UCSD-AML1 (cell line): ENCODE measurements around the gene GIMAP8.

Source experiments
- DNase-seq: peaks from one replicate; lab custom pipeline; 2025; ENCODE audit not compliant: unreplicated experiment; lab: John Stamatoyannopoulos, UW

Gene GIMAP8

GRCh38 chr7:150450491-150451001 lies at the start of gene GIMAP8:
Gene GIMAP8 (plus strand): TSS chr7:150450630. CDS start chr7:150466699, 16,069 bp downstream.
- peak; percentile 54 for DNase-seq

GRCh38 chr7:150400788-150401423 lies 49.5 kb upstream of the GIMAP8 start:
- no peak for DNase-seq

GRCh38 chr7:150401424-150401790 lies 49.0 kb upstream of the GIMAP8 start:
- DNase-seq = no peak

- no peak for DNase-seq
Observed at GRCh38 chr7:150401861-150402631, 48.4 kb upstream of the GIMAP8 start.

GRCh38 chr7:150402671-150403321 lies 47.6 kb upstream of the GIMAP8 start:
- DNase-seq = no peak

- DNase-seq = no peak
Observed at GRCh38 chr7:150403376-150404171, 46.9 kb upstream of the GIMAP8 start.

GRCh38 chr7:150404172-150404804 lies 46.1 kb upstream of the GIMAP8 start:
- DNase-seq = no peak

GRCh38 chr7:150404805-150405583 lies 45.4 kb upstream of the GIMAP8 start:
- peak; percentile 83 for DNase-seq

GRCh38 chr7:150405584-150406311 lies 44.7 kb upstream of the GIMAP8 start:
- no peak for DNase-seq

GRCh38 chr7:150406312-150406566 lies 44.2 kb upstream of the GIMAP8 start:
- DNase-seq = no peak

- DNase-seq = no peak
Observed at GRCh38 chr7:150406567-150407421, 43.6 kb upstream of the GIMAP8 start.

GRCh38 chr7:150407588-150408392 lies 42.6 kb upstream of the GIMAP8 start:
- DNase-seq = no peak

GRCh38 chr7:150408393-150409299 lies 41.8 kb upstream of the GIMAP8 start:
- DNase-seq = no peak

GRCh38 chr7:150409300-150410030 lies 41.0 kb upstream of the GIMAP8 start:
- DNase-seq = no peak

- DNase-seq = no peak
Observed at GRCh38 chr7:150410131-150410530, 40.3 kb upstream of the GIMAP8 start.
